Measurements from ENCODE around the gene LCAT. TPM values are rescaled to one million over a fixed set of nuclear protein-coding genes. Genes with fewer than 3 reads are reported as not detected.

The LCAT gene
- total RNA-seq, 1 donor from 2014 or later = 47.3 TPM

- DNase-seq (ENCODE audit: low spot score) = no peak
Observed at GRCh38 chr16:67909056-67909742, 34.7 kb downstream of the LCAT start.

- no peak for DNase-seq (ENCODE audit: low spot score)
Observed at GRCh38 chr16:67907397-67908180, 36.3 kb downstream of the LCAT start.

GRCh38 chr16:67902831-67903230, 41.1 kb downstream of the LCAT start:
- DNase-seq (ENCODE audit: low spot score) = no peak

GRCh38 chr16:67901734-67902133, 42.2 kb downstream of the LCAT start:
- DNase-seq (ENCODE audit: low spot score) = no peak

GRCh38 chr16:67897231-67897630, 46.7 kb downstream of the LCAT start:
- no peak for DNase-seq (ENCODE audit: low spot score)

- no peak for DNase-seq (ENCODE audit: low spot score)
Observed at GRCh38 chr16:67893743-67894399, 50.0 kb downstream of the LCAT start.

- peak; percentile 97 for DNase-seq (ENCODE audit: low spot score)
Observed at GRCh38 chr16:67892899-67893742, 50.8 kb downstream of the LCAT start, which contains the start of gene PSKH1. TSS of gene PSKH1 (plus strand) at chr16:67893254. CDS start at chr16:67908750, 15,496 bp downstream.

- no peak for DNase-seq (ENCODE audit: low spot score)
Observed at GRCh38 chr16:67892375-67892774, 51.5 kb downstream of the LCAT start.

Other genes starting within 250 kb of the LCAT start
- gene GFOD2, start 224.8 kb downstream of the LCAT start, total RNA-seq = 36.5 TPM
- 25.3 TPM for gene RANBP10, start 137.6 kb downstream of the LCAT start, total RNA-seq
- gene TSNAXIP1, start 137.2 kb downstream of the LCAT start, total RNA-seq = 2.5 TPM
- 22.8 TPM for gene THAP11, start 101.8 kb downstream of the LCAT start, total RNA-seq
- gene NUTF2, start 97.2 kb downstream of the LCAT start, total RNA-seq = 85.2 TPM
- gene CENPT, start 96.4 kb downstream of the LCAT start, total RNA-seq = 50.9 TPM
- 64.9 TPM for gene EDC4, start 71.1 kb downstream of the LCAT start, total RNA-seq
- gene NRN1L, start 59.2 kb downstream of the LCAT start, total RNA-seq = not detected
- 31.2 TPM for gene PSKH1, start 50.9 kb downstream of the LCAT start, total RNA-seq
- 2.1 TPM for gene CTRL, start 12.3 kb downstream of the LCAT start, total RNA-seq
- 89.4 TPM for gene PSMB10, start 7.3 kb downstream of the LCAT start, total RNA-seq
- 93.1 TPM for gene SLC12A4, start 24.5 kb upstream of the LCAT start, total RNA-seq
- gene DPEP3, start 36.4 kb upstream of the LCAT start, total RNA-seq = not detected
- 7.0 TPM for gene DPEP2, start 55.4 kb upstream of the LCAT start, total RNA-seq
- gene DPEP2NB, start 71.8 kb upstream of the LCAT start, total RNA-seq = not detected
- gene DDX28, start 79.1 kb upstream of the LCAT start, total RNA-seq = 15.5 TPM
- 26.6 TPM for gene DUS2, start 79.2 kb upstream of the LCAT start, total RNA-seq
- gene NFATC3, start 141.2 kb upstream of the LCAT start, total RNA-seq = 44.0 TPM